K562 (cell line): ENCODE results near the gene ISYNA1. TPM values are rescaled to one million over a fixed set of nuclear protein-coding genes. Genes with fewer than 3 reads are reported as not detected.

Experiments used
- ARID2 ChIP-seq: fragments of 450-650 bp; IDR thresholded peaks from 2 replicates; pipeline ENCODE4 v1.6.1; 2017; ENCODE audit warnings: antibody characterized with exemption, mild to moderate bottlenecking
- CTCFL ChIP-seq: IDR thresholded peaks from 2 replicates; pipeline ENCODE4 v1.6.1; 2011; ENCODE audit warnings: borderline replicate concordance, low read depth, mild to moderate bottlenecking, moderate library complexity, low read length; ENCODE audit not compliant: insufficient read depth, poor library complexity, severe bottlenecking
- HDAC6 ChIP-seq: IDR thresholded peaks from 2 replicates; pipeline ENCODE4 v1.6.1; 2012; ENCODE audit warnings: low read depth, mild to moderate bottlenecking, control low read depth, inconsistent platforms, low read length, moderate library complexity
- KAT8 ChIP-seq: fragments of 450-650 bp; IDR thresholded peaks from 2 replicates; pipeline ENCODE4 v1.6.1; 2016; ENCODE audit warnings: low read depth, mild to moderate bottlenecking
- LARP7 ChIP-seq: fragments of 450-650 bp; IDR thresholded peaks from 2 replicates; pipeline ENCODE4 v1.6.1; 2016
- MCM2 ChIP-seq: fragments of 450-650 bp; IDR thresholded peaks from 2 replicates; pipeline ENCODE4 v1.6.1; 2017; ENCODE audit warnings: low read depth, mild to moderate bottlenecking
- MED1 ChIP-seq: sonication (generic); formaldehyde crosslinking; IDR thresholded peaks from 2 replicates; pipeline ENCODE4 v1.8.1; 2023; ENCODE audit warnings: missing genetic modification reagents, borderline replicate concordance
- NR2C1 ChIP-seq, 2 experiments: fragments of 450-650 bp; IDR thresholded peaks; 2 replicates each; pipeline ENCODE4 v1.6.1; 2017; ENCODE audit warnings: mild to moderate bottlenecking in 2 of 2, antibody characterized with exemption in 1 of 2, inconsistent platforms in 1 of 2, missing compliant biosample characterization in 1 of 2, missing genetic modification characterization in 1 of 2
- PATZ1 ChIP-seq: fragments of 250-450 bp; sonication (Bioruptor Pico); IDR thresholded peaks from 2 replicates; pipeline ENCODE4 v1.5.0; 2020; ENCODE audit warnings: mild to moderate bottlenecking, borderline replicate concordance
- RBM39 ChIP-seq: fragments of 200-400 bp; formaldehyde crosslinking; optimal IDR thresholded peaks from 2 replicates; pipeline ENCODE3; 2018; ENCODE audit warnings: low read depth, low read length
- RFX1 ChIP-seq: fragments of 450-650 bp; IDR thresholded peaks from 2 replicates; pipeline ENCODE4 v1.6.1; 2016; ENCODE audit warnings: mild to moderate bottlenecking, moderate library complexity
- SIN3A ChIP-seq, 2 experiments: fragments of 150-350 bp in 1 of 2; IDR thresholded peaks; 2 replicates each; pipeline ENCODE4 v1.6.1; 2011 to 2016; ENCODE audit warnings: borderline replicate concordance in 2 of 2, low read depth in 2 of 2, low read length in 2 of 2, mild to moderate bottlenecking in 2 of 2, moderate library complexity in 2 of 2; ENCODE audit not compliant: control insufficient read depth in 1 of 2
- SNIP1 ChIP-seq: fragments of 450-650 bp; IDR thresholded peaks from 2 replicates; pipeline ENCODE4 v1.7.1; 2017; ENCODE audit warnings: low read depth, mild to moderate bottlenecking
- SOX6 ChIP-seq: fragments of 450-650 bp; IDR thresholded peaks from 2 replicates; pipeline ENCODE4 v1.6.1; 2014; ENCODE audit warnings: mild to moderate bottlenecking
- SRSF3 ChIP-seq: fragments of 200-400 bp; formaldehyde crosslinking; IDR thresholded peaks from 2 replicates; pipeline ENCODE4 v1.6.1; 2016; ENCODE audit warnings: mild to moderate bottlenecking, low read length, moderate library complexity; ENCODE audit not compliant: insufficient read depth
- TARDBP ChIP-seq: fragments of 450-650 bp; IDR thresholded peaks from 2 replicates; pipeline ENCODE4 v1.6.1; 2016
- USF1 ChIP-seq: sonication (generic); formaldehyde crosslinking; IDR thresholded peaks from 2 replicates; pipeline ENCODE4 v1.9.0; 2022; ENCODE audit warnings: mild to moderate bottlenecking, missing genetic modification reagents
- ZBTB26 ChIP-seq: fragments of 450-650 bp; formaldehyde crosslinking; IDR thresholded peaks from 2 replicates; pipeline ENCODE4 v1.4.0; 2022; ENCODE audit warnings: missing genetic modification characterization
- ZKSCAN3 ChIP-seq: fragments of 250-450 bp; sonication (Bioruptor Pico); IDR thresholded peaks from 2 replicates; pipeline ENCODE4 v1.4.0; 2020
- ZNF184 ChIP-seq: sonication (generic); formaldehyde crosslinking; IDR thresholded peaks from 2 replicates; pipeline ENCODE4 v1.5.0; 2020; ENCODE audit warnings: missing genetic modification reagents
- ZNF263 ChIP-seq: sonication (generic); formaldehyde crosslinking; IDR thresholded peaks from 2 replicates; pipeline ENCODE4 v1.8.0; 2022; ENCODE audit warnings: mild to moderate bottlenecking, missing genetic modification reagents, borderline replicate concordance
- ZNF3 ChIP-seq: fragments of 250-450 bp; sonication (Bioruptor Pico); IDR thresholded peaks from 2 replicates; pipeline ENCODE4 v1.5.0; 2021; ENCODE audit warnings: mild to moderate bottlenecking, moderate library complexity
- ZNF384 ChIP-seq: IDR thresholded peaks from 2 replicates; pipeline ENCODE4 v1.6.1; 2012; ENCODE audit warnings: low read depth, low read length, improper control_type of control experiment
- polyA plus RNA-seq, 8 experiments: library from polyadenylated mRNA; depleted of rRNA in 4 of 8; stranded (reverse) in 5 of 8; unstranded in 3 of 8; fragments of >200 nt; fragmentation: Nextera tagmentation in 2 of 8; fragmentation: Illumina TruSeq in 1 of 8; extraction: Ambion mirVana in 2 of 8; extraction: Trizol in 1 of 8; gene quantifications; 2 replicates each; pipeline versions ENCODE4 v1.2.1 to v1.2.3, GENCODE V29; 2011 to 2014; ENCODE audit warnings: inconsistent platforms in 1 of 8, missing spikeins in 1 of 8
- total RNA-seq, 7 experiments: library from RNA; depleted of rRNA in 6 of 7; stranded (reverse); fragments of >200 nt in 6 of 7; fragmentation: Illumina TruSeq in 2 of 7; extraction: Trizol in 2 of 7; gene quantifications; 2 replicates each; pipeline versions ENCODE4 v1.2.1 to v1.2.3, GENCODE V29; 2011 to 2021; ENCODE audit warnings: low replicate concordance in 1 of 7

The ISYNA1 gene
- total and polyA plus RNA-seq, 9 of the 15 experiments (the other 6 are each of a cell fraction or from before 2014, with no cell fraction given), result 21.8 to 460 (median 93.2) TPM

- TF ChIP-seq LARP7 (no peak; the same call in 1 of the 2 replicates), CTCFL (peak; percentile 98), RBM39 (no peak), SOX6 (peak; percentile 66), NR2C1 (IDR thresholded peaks at IDR 0.05) (no peak), NR2C1 (tag; IDR thresholded peaks at IDR 0.05) (no peak), MCM2 (no peak), SIN3A (IDR thresholded peaks at IDR 0.05; ENCODE audit: borderline replicate concordance in 2 of 2, control insufficient read depth in 1 of 2, low read depth in 2 of 2, low read length in 2 of 2) (peak; percentile 51 to 74; a peak in 2 of 4 replicates), MED1 (CRISPR knock-in tag) (peak; percentile 89; the same call in 1 of the 2 replicates), ZKSCAN3 (CRISPR knock-in tag) (no peak), ZNF263 (CRISPR knock-in tag) (peak; percentile 73), RFX1 (no peak), ARID2 (no peak), PATZ1 (no peak), SNIP1 (no peak), TARDBP (no peak), KAT8 (no peak), USF1 (CRISPR knock-in tag) (no peak; the same call in none of the 2 replicates), ZNF184 (no peak), ZNF384 (peak; percentile 54; the same call in 1 of the 2 replicates), SRSF3 (no peak), HDAC6 (no peak), ZBTB26 (CRISPR knock-in tag) (no peak), ZNF3 (CRISPR knock-in tag) (no peak)
Measured at GRCh38 chr19:18388100-18388959, 49.6 kb downstream of the ISYNA1 start (continued).
